Activated CD4-positive, alpha-beta memory T cell treated with anti-CD3 and anti-CD28 coated beads, Interleukin-2, amount 10 ng/mL, durations not matched to agents 7 days and 5 days (primary cell): Measurements from ENCODE around the gene ZNF593. TPM values are rescaled to one million over a fixed set of nuclear protein-coding genes. Genes with fewer than 3 reads are reported as not detected.

ENCODE experiments used
- total RNA-seq, 2 experiments: library from RNA; stranded (reverse); gene quantifications; one replicate each; pipeline ENCODE4 v1.2.3, GENCODE V29; 2021

ZNF593 gene
- total RNA-seq, 2 experiments from 2014 or later: 20.3 to 22.9 TPM

Other genes with a start within 250 kb of the ZNF593 start
- gene PAFAH2, start 171.8 kb upstream of the ZNF593 start, total RNA-seq: 10 to 100 TPM in 1 of 2 experiments, 1 to 10 TPM in 1; 9.4 to 10.1 TPM
- gene EXTL1, start 148.1 kb upstream of the ZNF593 start, total RNA-seq: not detected
- not detected for gene SLC30A2, start 123.8 kb upstream of the ZNF593 start, total RNA-seq
- under 1 TPM; 0.25 to 0.33 TPM for gene TRIM63, start 102.3 kb upstream of the ZNF593 start, total RNA-seq
- gene PDIK1L, start 58.1 kb upstream of the ZNF593 start, total RNA-seq: 10 to 100 TPM; 21.3 to 22.7 TPM
- gene FAM110D, start 10.8 kb upstream of the ZNF593 start, total RNA-seq: not detected
- gene C1orf232, start 945 bp upstream of the ZNF593 start, total RNA-seq: not detected
- gene ZNF593OS, start 1.9 kb downstream of the ZNF593 start, total RNA-seq: not detected
- gene CNKSR1, start 7.6 kb downstream of the ZNF593 start, total RNA-seq: 1 to 10 TPM; 1.8 to 5.3 TPM
- gene CATSPER4, start 20.7 kb downstream of the ZNF593 start, total RNA-seq: not detected
- 10 to 100 TPM; 35.5 to 37.7 TPM for gene CEP85, start 64.3 kb downstream of the ZNF593 start, total RNA-seq
- gene SH3BGRL3, start 110.2 kb downstream of the ZNF593 start, total RNA-seq: 100 to 1,000 TPM; 662 to 665 TPM
- 10 to 100 TPM; 46.9 to 49.9 TPM for gene UBXN11, start 136.7 kb downstream of the ZNF593 start, total RNA-seq
- 1,000 to 10,000 TPM; 1,572 to 1,591 TPM for gene CD52, start 148.1 kb downstream of the ZNF593 start, total RNA-seq
- gene CRYBG2, start 184.2 kb downstream of the ZNF593 start, total RNA-seq: 1 to 10 TPM; 1.9 to 4.3 TPM
- gene ZNF683, start 202.8 kb downstream of the ZNF593 start, total RNA-seq: under 1 TPM in 1 of 2 experiments, not detected in 1; 0.18 TPM
- not detected for gene LIN28A, start 240.9 kb downstream of the ZNF593 start, total RNA-seq